Measurements from ENCODE around the gene C16orf87.

DNA sequence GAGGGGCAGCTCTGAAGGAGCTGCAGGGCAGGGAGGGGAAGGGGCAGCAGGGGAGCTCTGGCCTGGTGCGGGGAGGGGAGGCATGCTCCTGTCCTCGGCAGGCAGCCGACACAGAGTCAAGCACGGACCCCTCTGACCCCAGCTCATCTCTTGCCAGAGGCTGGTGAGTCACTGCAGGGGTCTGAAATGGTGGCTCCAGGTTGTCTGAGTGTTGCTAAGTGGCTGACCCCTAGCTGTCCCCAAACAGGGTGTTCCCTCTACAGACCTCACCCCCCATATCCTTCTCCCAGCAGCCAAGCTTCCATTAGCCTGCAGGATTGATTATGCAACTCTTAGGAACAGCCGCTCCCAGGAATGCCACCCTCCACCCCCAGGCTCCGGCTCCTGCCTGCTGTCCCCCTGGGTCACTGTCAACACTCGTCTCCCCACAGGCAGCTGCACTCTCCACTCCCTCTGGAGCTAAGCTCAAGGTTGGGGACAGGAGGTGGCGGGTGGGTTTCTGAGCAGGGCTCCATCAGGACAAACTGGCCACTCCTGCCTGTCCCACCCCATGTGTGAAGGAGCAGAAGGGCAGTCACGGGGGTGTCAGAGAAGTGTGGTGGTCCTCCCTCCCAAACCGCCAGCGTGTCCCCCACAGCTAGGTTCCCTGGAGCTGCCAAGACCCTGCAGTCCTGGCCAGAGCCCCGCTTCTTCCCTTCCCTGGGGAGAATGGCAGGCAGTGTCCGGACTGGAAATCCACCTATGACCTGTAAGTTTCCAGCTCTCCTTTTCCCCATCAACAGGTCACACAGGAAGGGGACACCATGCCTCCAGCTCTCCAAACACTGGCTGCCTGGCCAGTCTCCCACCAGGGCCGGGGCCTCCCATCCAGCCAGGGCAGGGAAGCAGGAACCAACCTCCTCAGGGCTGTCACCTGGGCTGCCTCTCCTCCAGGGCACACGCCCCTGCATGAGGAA is 83.9 kb downstream of the C16orf87 start:
- TF ChIP-seq, protein P1, sequence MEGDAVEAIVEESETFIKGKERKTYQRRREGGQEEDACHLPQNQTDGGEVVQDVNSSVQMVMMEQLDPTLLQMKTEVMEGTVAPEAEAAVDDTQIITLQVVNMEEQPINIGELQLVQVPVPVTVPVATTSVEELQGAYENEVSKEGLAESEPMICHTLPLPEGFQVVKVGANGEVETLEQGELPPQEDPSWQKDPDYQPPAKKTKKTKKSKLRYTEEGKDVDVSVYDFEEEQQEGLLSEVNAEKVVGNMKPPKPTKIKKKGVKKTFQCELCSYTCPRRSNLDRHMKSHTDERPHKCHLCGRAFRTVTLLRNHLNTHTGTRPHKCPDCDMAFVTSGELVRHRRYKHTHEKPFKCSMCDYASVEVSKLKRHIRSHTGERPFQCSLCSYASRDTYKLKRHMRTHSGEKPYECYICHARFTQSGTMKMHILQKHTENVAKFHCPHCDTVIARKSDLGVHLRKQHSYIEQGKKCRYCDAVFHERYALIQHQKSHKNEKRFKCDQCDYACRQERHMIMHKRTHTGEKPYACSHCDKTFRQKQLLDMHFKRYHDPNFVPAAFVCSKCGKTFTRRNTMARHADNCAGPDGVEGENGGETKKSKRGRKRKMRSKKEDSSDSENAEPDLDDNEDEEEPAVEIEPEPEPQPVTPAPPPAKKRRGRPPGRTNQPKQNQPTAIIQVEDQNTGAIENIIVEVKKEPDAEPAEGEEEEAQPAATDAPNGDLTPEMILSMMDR (IDR thresholded peaks at IDR 0.05 in 2 of 3, conservative IDR thresholded peaks at IDR 0.05 in 1 of 3; ENCODE audit: borderline replicate concordance in 1 of 3, insufficient read depth in 1 of 3, low read depth in 2 of 3, low read length in 2 of 3), result no peak
- TF ChIP-seq, protein P2, sequence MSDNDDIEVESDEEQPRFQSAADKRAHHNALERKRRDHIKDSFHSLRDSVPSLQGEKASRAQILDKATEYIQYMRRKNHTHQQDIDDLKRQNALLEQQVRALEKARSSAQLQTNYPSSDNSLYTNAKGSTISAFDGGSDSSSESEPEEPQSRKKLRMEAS (IDR thresholded peaks at IDR 0.05), result no peak
- TF ChIP-seq, protein P3, sequence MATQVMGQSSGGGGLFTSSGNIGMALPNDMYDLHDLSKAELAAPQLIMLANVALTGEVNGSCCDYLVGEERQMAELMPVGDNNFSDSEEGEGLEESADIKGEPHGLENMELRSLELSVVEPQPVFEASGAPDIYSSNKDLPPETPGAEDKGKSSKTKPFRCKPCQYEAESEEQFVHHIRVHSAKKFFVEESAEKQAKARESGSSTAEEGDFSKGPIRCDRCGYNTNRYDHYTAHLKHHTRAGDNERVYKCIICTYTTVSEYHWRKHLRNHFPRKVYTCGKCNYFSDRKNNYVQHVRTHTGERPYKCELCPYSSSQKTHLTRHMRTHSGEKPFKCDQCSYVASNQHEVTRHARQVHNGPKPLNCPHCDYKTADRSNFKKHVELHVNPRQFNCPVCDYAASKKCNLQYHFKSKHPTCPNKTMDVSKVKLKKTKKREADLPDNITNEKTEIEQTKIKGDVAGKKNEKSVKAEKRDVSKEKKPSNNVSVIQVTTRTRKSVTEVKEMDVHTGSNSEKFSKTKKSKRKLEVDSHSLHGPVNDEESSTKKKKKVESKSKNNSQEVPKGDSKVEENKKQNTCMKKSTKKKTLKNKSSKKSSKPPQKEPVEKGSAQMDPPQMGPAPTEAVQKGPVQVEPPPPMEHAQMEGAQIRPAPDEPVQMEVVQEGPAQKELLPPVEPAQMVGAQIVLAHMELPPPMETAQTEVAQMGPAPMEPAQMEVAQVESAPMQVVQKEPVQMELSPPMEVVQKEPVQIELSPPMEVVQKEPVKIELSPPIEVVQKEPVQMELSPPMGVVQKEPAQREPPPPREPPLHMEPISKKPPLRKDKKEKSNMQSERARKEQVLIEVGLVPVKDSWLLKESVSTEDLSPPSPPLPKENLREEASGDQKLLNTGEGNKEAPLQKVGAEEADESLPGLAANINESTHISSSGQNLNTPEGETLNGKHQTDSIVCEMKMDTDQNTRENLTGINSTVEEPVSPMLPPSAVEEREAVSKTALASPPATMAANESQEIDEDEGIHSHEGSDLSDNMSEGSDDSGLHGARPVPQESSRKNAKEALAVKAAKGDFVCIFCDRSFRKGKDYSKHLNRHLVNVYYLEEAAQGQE (IDR thresholded peaks at IDR 0.05; ENCODE audit: low read depth), result no peak
- TF ChIP-seq RAD21 (IDR thresholded peaks at IDR 0.05; ENCODE audit: low read depth) (no peak), FOSL1 (IDR thresholded peaks at IDR 0.05; ENCODE audit: low read depth) (no peak), EZH2 (IDR thresholded peaks at IDR 0.05) (no peak), POLR2A (IDR thresholded peaks at IDR 0.05; ENCODE audit: borderline replicate concordance, extremely low read depth, insufficient read depth, insufficient read length) (no peak), SIN3A (IDR thresholded peaks at IDR 0.05; ENCODE audit: low read depth) (no peak), SRF (IDR thresholded peaks at IDR 0.05; ENCODE audit: low read depth) (no peak), TCF7L2 (IDR thresholded peaks at IDR 0.05; ENCODE audit: borderline replicate concordance, extremely low read depth, insufficient read depth, insufficient read length) (no peak)

Data from HCT116 (cell line).